Right lobe of liver (tissue), 6 donors: ENCODE results near the gene LMX1B. TPM values are rescaled to one million over a fixed set of nuclear protein-coding genes. Genes with fewer than 3 reads are reported as not detected.

Experiments
- ATAC-seq, 4 donors: fragments of 200-7000 bp; cut with Tn5 transposase; one replicate each; pipeline ENCODE4 v1.9.1; 2020; ENCODE audit warnings: mild to moderate bottlenecking in 4 of 4, moderate library complexity in 4 of 4
- DNase-seq, 3 donors: peaks; one replicate each; pipeline ENCODE4 v3.0.0-alpha.2; 2020
- H3K27ac ChIP-seq, 3 donors: fragments of 200-600 bp; one replicate each; pipeline ENCODE4 v1.8.0; 2022
- H3K27me3 ChIP-seq, 2 donors: fragments of 200-600 bp; one replicate each; pipeline ENCODE4 v1.8.0; 2022
- H3K36me3 ChIP-seq, 4 donors: fragments of 200-600 bp; sonication (generic) in 1 of 4; one replicate each; pipeline versions ENCODE4 v1.5.1 to v1.8.0; 2017 to 2022; ENCODE audit warnings: control low read depth in 1 of 4
- H3K4me1 ChIP-seq, 4 donors: fragments of 200-600 bp; sonication (generic) in 1 of 4; one replicate each; pipeline versions ENCODE4 v1.5.1 to v1.8.0; 2017 to 2022; ENCODE audit warnings: control low read depth in 1 of 4
- H3K4me3 ChIP-seq, 3 donors: fragments of 200-600 bp; one replicate each; pipeline ENCODE4 v1.8.0; 2022
- H3K9me3 ChIP-seq, 4 donors: fragments of 200-600 bp; sonication (generic) in 1 of 4; one replicate each; pipeline versions ENCODE4 v1.5.1 to v1.8.0; 2017 to 2022; ENCODE audit warnings: control low read depth in 1 of 4
- CTCF ChIP-seq, 4 donors: fragments of 200-600 bp in 3 of 4; fragments of 450-650 bp in 1 of 4; IDR thresholded peaks; one replicate each; pipeline versions ENCODE4 v1.5.1 to v1.8.0; 2016 to 2022; ENCODE audit warnings: antibody characterized with exemption in 4 of 4, mild to moderate bottlenecking in 2 of 4
- POLR2A ChIP-seq: fragments of 450-650 bp; IDR thresholded peaks from one replicate; pipeline ENCODE4 v1.6.1; 2017; ENCODE audit warnings: antibody characterized with exemption, mild to moderate bottlenecking
- WGBS: methylation state at CpG from one replicate; pipeline ENCODE4 v1.1.6; 2018; ENCODE audit warnings: low coverage, low lambda C conversion rate; ENCODE audit not compliant: insufficient coverage; ENCODE audit errors: missing lambda C conversion rate; 5-methylcytosine and 5-hydroxymethylcytosine counted together
- intact Hi-C, 2 donors: fragments of 100-400 bp; cut with DNase I; formaldehyde crosslinking; loops; one replicate each; pipeline versions ENCODE4 v1.11.2 to v1.14.1; 2022
- total RNA-seq, 6 experiments: library from RNA; depleted of rRNA in 2 of 6; stranded (reverse); fragments of >200 nt in 2 of 6; fragmentation: NEBNext Ultra II Directional in 3 of 6; extraction: Animal tissue kit (Norgen Biotek cat#: 25700) in 3 of 6; gene quantifications; one replicate each; pipeline versions ENCODE4 v1.1.0 to v1.2.4, GENCODE V29; 2016 to 2023
- donor health status: DM: no; HTN: yes; CAD: no.
- donor health status: DM: no; HTN: no; CAD: no.
- donor health status: DM: no; HTN: no; CAD: no.
- donor health status: DM: no; HTN: yes; CAD: no.
- donor health status: DM: no; HTN: yes; CAD: no.

LMX1B gene
- total RNA-seq, 6 experiments from 2014 or later = not detected

- H3K4me3 ChIP-seq = no peak overlapping the region
- ATAC-seq (no peak), DNase-seq (no peak)
- H3K36me3 ChIP-seq = no peaks in the 10 kb centered on the region
- peaks cover 0 to 11% of the 10 kb centered on the region in 2 donors for H3K27me3 ChIP-seq
- 51% methylated on average over 11 of the region's 20 CpGs for WGBS
- H3K27ac ChIP-seq = no peak overlapping the region
- no peaks in the 10 kb centered on the region for H3K4me1 ChIP-seq
- TF ChIP-seq POLR2A (no peak), CTCF (IDR thresholded peaks at IDR 0.05) (no peak)
- intact Hi-C loops = no loop called here
- no peaks in the 10 kb centered on the region for H3K9me3 ChIP-seq
These were observed 74.3 kb downstream of the LMX1B start for GRCh38 chr9:126687930-126688461.

- Histone ChIP-seq H3K27me3 (peaks cover 0 to 5% of the 10 kb centered on the region in 2 donors), H3K27ac (no peak overlapping the region), H3K36me3 (no peaks in the 10 kb centered on the region), H3K4me1 (no peaks in the 10 kb centered on the region), H3K4me3 (no peak overlapping the region), H3K9me3 (no peaks in the 10 kb centered on the region)
- no peak for ATAC-seq
- no CpG with 5 or more reads among the region's 3 CpGs for whole genome bisulfite sequencing
- DNase-seq = no peak
- TF ChIP-seq POLR2A = no peak
- no peak for TF ChIP-seq CTCF (IDR thresholded peaks at IDR 0.05)
- intact Hi-C loops = no loop called here
These were observed 74.9 kb downstream of the LMX1B start for GRCh38 chr9:126688617-126689016.

GRCh38 chr9:126689027-126689825 is 75.5 kb downstream of the LMX1B start:
- intact Hi-C loops = no loop called here
- H3K4me3 ChIP-seq = no peak overlapping the region
- H3K9me3 ChIP-seq = no peaks in the 10 kb centered on the region
- no peaks in the 10 kb centered on the region for H3K36me3 ChIP-seq
- H3K4me1 ChIP-seq = no peaks in the 10 kb centered on the region
- H3K27me3 ChIP-seq = no peaks in the 10 kb centered on the region
- no peak for TF ChIP-seq CTCF (IDR thresholded peaks at IDR 0.05)
- TF ChIP-seq POLR2A = no peak
- 62% methylated on average over 14 of the region's 24 CpGs for WGBS
- DNase-seq (no peak), ATAC-seq (no peak)
- H3K27ac ChIP-seq = no peak overlapping the region

GRCh38 chr9:126690431-126691051 is 76.8 kb downstream of the LMX1B start:
- H3K27me3 ChIP-seq = no peaks in the 10 kb centered on the region
- no CpG with 5 or more reads among the region's 25 CpGs for WGBS
- H3K4me1 ChIP-seq = no peaks in the 10 kb centered on the region
- H3K27ac ChIP-seq = no peak overlapping the region
- H3K4me3 ChIP-seq = no peak overlapping the region
- no peaks in the 10 kb centered on the region for H3K36me3 ChIP-seq
- peak; percentile 58 to 60 (median 60) for DNase-seq
- intact Hi-C loops = loop anchor here in 1 of 2 donors (5.0 kb wide), 1 partner anchor 78 kb away; the partner anchor contains the start of gene LMX1B
- peak; percentile 39 to 84 (median 66) for ATAC-seq
- TF ChIP-seq CTCF (IDR thresholded peaks at IDR 0.05) (peak; percentile 44 to 71 (median 64)), POLR2A (no peak)
- H3K9me3 ChIP-seq = no peaks in the 10 kb centered on the region
